SK-N-SH treated with all-trans-retinoic acid at 6 μM for 48 hours (cell line): ENCODE measurements around the gene ARHGAP12.

Experiments used
- ATAC-seq: fragments of 200-7000 bp; cut with Tn5 transposase; 3 replicates; pipeline ENCODE4 v1.9.1; 2020; ENCODE audit warnings: mild to moderate bottlenecking, moderate library complexity
- BACH2 ChIP-seq: fragments of 250-450 bp; sonication (Bioruptor Pico); IDR thresholded peaks from 2 replicates; pipeline ENCODE4 v1.9.0; 2021; ENCODE audit warnings: mild to moderate bottlenecking, borderline replicate concordance
- CREB5 ChIP-seq: fragments of 250-450 bp; sonication (Bioruptor Pico); IDR thresholded peaks from 2 replicates; pipeline ENCODE4 v1.5.1; 2020; ENCODE audit warnings: low read depth, mild to moderate bottlenecking, moderate library complexity
- CSDC2 ChIP-seq: fragments of 250-450 bp; sonication (Bioruptor Pico); IDR thresholded peaks from 2 replicates; pipeline ENCODE4 v1.5.0; 2020; ENCODE audit warnings: mild to moderate bottlenecking, moderate library complexity
- ESRRG ChIP-seq: fragments of 250-450 bp; sonication (Bioruptor Pico); IDR thresholded peaks from 2 replicates; pipeline ENCODE4 v1.6.1; 2021; ENCODE audit warnings: mild to moderate bottlenecking
- GLIS3 ChIP-seq: fragments of 250-450 bp; sonication (Bioruptor Pico); IDR thresholded peaks from 2 replicates; pipeline ENCODE4 v1.5.0; 2020; ENCODE audit warnings: mild to moderate bottlenecking, moderate library complexity
- ISL1 ChIP-seq: fragments of 250-450 bp; sonication (Bioruptor Pico); IDR thresholded peaks from 2 replicates; pipeline ENCODE4 v2.1.2; 2022; ENCODE audit warnings: mild to moderate bottlenecking, moderate library complexity
- OSR1 ChIP-seq: fragments of 250-450 bp; sonication (Bioruptor Pico); IDR thresholded peaks from 2 replicates; pipeline ENCODE4 v1.8.0; 2022; ENCODE audit warnings: moderate library complexity, mild to moderate bottlenecking, inconsistent platforms
- PATZ1 ChIP-seq: fragments of 250-450 bp; sonication (Bioruptor Pico); IDR thresholded peaks from 2 replicates; pipeline ENCODE4 v1.8.0; 2020; ENCODE audit warnings: mild to moderate bottlenecking, moderate library complexity, borderline replicate concordance
- PPARA ChIP-seq: fragments of 250-450 bp; sonication (Bioruptor Pico); IDR thresholded peaks from 2 replicates; pipeline ENCODE4 v1.5.0; 2020; ENCODE audit warnings: mild to moderate bottlenecking, borderline replicate concordance
- RARB ChIP-seq: fragments of 250-450 bp; sonication (Bioruptor Pico); IDR thresholded peaks from 2 replicates; pipeline ENCODE4 v1.8.0; 2021; ENCODE audit warnings: mild to moderate bottlenecking, moderate library complexity
- SNAI2 ChIP-seq: fragments of 250-450 bp; sonication (Bioruptor Pico); IDR thresholded peaks from 2 replicates; pipeline ENCODE4 v1.5.0; 2020; ENCODE audit warnings: mild to moderate bottlenecking, moderate library complexity
- TCF4 ChIP-seq: fragments of 250-450 bp; sonication (Bioruptor Pico); IDR thresholded peaks from 2 replicates; pipeline ENCODE4 v1.8.0; 2021; ENCODE audit warnings: mild to moderate bottlenecking, moderate library complexity, borderline replicate concordance
- TOX ChIP-seq: fragments of 250-450 bp; sonication (Bioruptor Pico); IDR thresholded peaks from 2 replicates; pipeline ENCODE4 v1.8.0; 2021; ENCODE audit warnings: mild to moderate bottlenecking, moderate library complexity, borderline replicate concordance
- TSHZ2 ChIP-seq: fragments of 250-450 bp; sonication (Bioruptor Pico); IDR thresholded peaks from 2 replicates; pipeline ENCODE4 v1.5.0; 2020; ENCODE audit warnings: mild to moderate bottlenecking, moderate library complexity
- ZC3H10 ChIP-seq: fragments of 250-450 bp; sonication (Bioruptor Pico); IDR thresholded peaks from 2 replicates; pipeline ENCODE4 v1.5.1; 2021; ENCODE audit warnings: mild to moderate bottlenecking, moderate library complexity
- ZFP3 ChIP-seq: fragments of 250-450 bp; sonication (Bioruptor Pico); IDR thresholded peaks from 2 replicates; pipeline ENCODE4 v1.5.0; 2020; ENCODE audit warnings: mild to moderate bottlenecking, moderate library complexity
- ZFP30 ChIP-seq: fragments of 450-650 bp; formaldehyde crosslinking; IDR thresholded peaks from 2 replicates; pipeline ENCODE4 v1.5.0; 2022; ENCODE audit warnings: mild to moderate bottlenecking, moderate library complexity
- ZNF565 ChIP-seq: fragments of 450-650 bp; formaldehyde crosslinking; conservative IDR thresholded peaks from 2 replicates; pipeline ENCODE4 v1.5.0; 2020; ENCODE audit warnings: low read depth, mild to moderate bottlenecking, moderate library complexity
- ZNF70 ChIP-seq: fragments of 450-650 bp; formaldehyde crosslinking; IDR thresholded peaks from 2 replicates; pipeline ENCODE4 v1.5.0; 2020; ENCODE audit warnings: mild to moderate bottlenecking, moderate library complexity
- ZNF8 ChIP-seq: fragments of 450-650 bp; formaldehyde crosslinking; IDR thresholded peaks from 2 replicates; pipeline ENCODE4 v1.5.0; 2020; ENCODE audit warnings: mild to moderate bottlenecking, moderate library complexity
- TF ChIP-seq, protein P1 (sequence below): fragments of 250-450 bp; sonication (Bioruptor Pico); IDR thresholded peaks from 2 replicates; pipeline ENCODE4 v1.8.0; 2021; ENCODE audit warnings: low read depth, mild to moderate bottlenecking, moderate library complexity, borderline replicate concordance
- TF ChIP-seq, protein P2 (sequence below): fragments of 250-450 bp; sonication (Bioruptor Pico); IDR thresholded peaks from 2 replicates; pipeline ENCODE4 v1.5.1; 2021; ENCODE audit warnings: mild to moderate bottlenecking, moderate library complexity

ARHGAP12 gene

GRCh38 chr10:31799181-31799580 is 129.4 kb downstream of the ARHGAP12 start:
- ATAC-seq = no peak
- no peak for TF ChIP-seq OSR1 (CRISPR knock-in tag)
- no peak for TF ChIP-seq SNAI2 (CRISPR knock-in tag)
- no peak for TF ChIP-seq TCF4 (CRISPR knock-in tag)

DNA sequence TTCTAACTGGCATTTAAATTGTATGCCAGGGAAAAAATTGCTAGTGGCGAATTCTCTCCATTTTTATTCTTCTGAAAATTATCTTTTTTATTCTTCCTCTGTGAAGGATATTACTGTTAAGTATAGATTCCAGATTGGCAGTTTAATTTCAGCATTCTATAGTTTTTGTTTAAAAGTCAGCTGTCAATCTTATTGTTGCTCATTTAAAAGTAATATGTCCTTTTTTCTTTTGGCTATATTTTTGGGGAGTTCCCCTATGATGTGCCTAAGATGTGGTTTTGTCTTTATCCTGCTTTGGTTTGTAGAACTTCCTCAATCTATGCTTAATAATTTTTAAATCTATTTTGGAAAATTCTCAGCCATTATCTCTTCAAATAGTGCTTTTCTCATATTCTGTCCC is 135.9 kb downstream of the ARHGAP12 start:
- no peak for ATAC-seq
- TF ChIP-seq CSDC2 (CRISPR knock-in tag) = no peak
- TF ChIP-seq ZFP3 (CRISPR knock-in tag) = no peak
- no peak for TF ChIP-seq PATZ1 (CRISPR knock-in tag)
- TF ChIP-seq PPARA = no peak
- no peak for TF ChIP-seq ESRRG (CRISPR knock-in tag)
- TF ChIP-seq, protein P1, sequence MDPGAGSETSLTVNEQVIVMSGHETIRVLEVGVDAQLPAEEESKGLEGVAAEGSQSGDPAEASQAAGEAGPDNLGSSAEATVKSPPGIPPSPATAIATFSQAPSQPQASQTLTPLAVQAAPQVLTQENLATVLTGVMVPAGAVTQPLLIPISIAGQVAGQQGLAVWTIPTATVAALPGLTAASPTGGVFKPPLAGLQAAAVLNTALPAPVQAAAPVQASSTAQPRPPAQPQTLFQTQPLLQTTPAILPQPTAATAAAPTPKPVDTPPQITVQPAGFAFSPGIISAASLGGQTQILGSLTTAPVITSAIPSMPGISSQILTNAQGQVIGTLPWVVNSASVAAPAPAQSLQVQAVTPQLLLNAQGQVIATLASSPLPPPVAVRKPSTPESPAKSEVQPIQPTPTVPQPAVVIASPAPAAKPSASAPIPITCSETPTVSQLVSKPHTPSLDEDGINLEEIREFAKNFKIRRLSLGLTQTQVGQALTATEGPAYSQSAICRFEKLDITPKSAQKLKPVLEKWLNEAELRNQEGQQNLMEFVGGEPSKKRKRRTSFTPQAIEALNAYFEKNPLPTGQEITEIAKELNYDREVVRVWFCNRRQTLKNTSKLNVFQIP (CRISPR knock-in tag) = no peak
- no peak for TF ChIP-seq ZNF8 (CRISPR knock-in tag)
- no peak for TF ChIP-seq ZNF565 (CRISPR knock-in tag)
- no peak for TF ChIP-seq TSHZ2 (CRISPR knock-in tag)
- no peak for TF ChIP-seq RARB (CRISPR knock-in tag)
- TF ChIP-seq BACH2 (CRISPR knock-in tag) = no peak
- no peak for TF ChIP-seq ZFP30 (CRISPR knock-in tag)
- no peak for TF ChIP-seq GLIS3
- no peak for TF ChIP-seq OSR1 (CRISPR knock-in tag)
- TF ChIP-seq ISL1 (CRISPR knock-in tag) = no peak
- no peak for TF ChIP-seq TOX
- no peak for TF ChIP-seq ZC3H10 (CRISPR knock-in tag)

- TF ChIP-seq PATZ1 (CRISPR knock-in tag) = no peak
- no peak for ATAC-seq
These were observed 139.1 kb downstream of the ARHGAP12 start for GRCh38 chr10:31789555-31789954.

DNA sequence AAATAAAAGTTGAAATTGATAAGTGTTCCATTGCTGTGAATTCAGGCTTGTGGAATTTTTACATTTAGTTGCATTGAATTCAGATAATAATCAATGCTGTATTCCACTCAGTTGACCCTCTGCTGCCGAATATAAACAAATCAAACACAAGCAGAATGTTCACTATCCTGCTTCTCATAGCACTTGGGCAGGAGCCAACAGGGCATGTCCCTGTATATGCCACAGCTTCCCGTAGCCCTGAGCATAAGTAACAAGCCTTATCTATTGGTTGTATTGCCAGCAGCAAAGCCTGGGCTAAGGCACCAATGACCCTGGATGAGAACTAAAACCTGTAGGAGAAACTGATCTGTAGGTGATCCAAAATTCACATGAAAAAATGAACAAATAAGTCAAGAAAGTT is 145.9 kb downstream of the ARHGAP12 start:
- no peak for ATAC-seq
- TF ChIP-seq ZFP3 (CRISPR knock-in tag) = no peak
- no peak for TF ChIP-seq ZNF70 (CRISPR knock-in tag)
- no peak for TF ChIP-seq PATZ1 (CRISPR knock-in tag)
- TF ChIP-seq RARB (CRISPR knock-in tag) = no peak
- no peak for TF ChIP-seq CREB5
- TF ChIP-seq SNAI2 (CRISPR knock-in tag) = no peak
- no peak for TF ChIP-seq ESRRG (CRISPR knock-in tag)
- TF ChIP-seq TOX = no peak
- no peak for TF ChIP-seq CSDC2 (CRISPR knock-in tag)
- TF ChIP-seq ZC3H10 (CRISPR knock-in tag) = no peak
- TF ChIP-seq, protein P2, sequence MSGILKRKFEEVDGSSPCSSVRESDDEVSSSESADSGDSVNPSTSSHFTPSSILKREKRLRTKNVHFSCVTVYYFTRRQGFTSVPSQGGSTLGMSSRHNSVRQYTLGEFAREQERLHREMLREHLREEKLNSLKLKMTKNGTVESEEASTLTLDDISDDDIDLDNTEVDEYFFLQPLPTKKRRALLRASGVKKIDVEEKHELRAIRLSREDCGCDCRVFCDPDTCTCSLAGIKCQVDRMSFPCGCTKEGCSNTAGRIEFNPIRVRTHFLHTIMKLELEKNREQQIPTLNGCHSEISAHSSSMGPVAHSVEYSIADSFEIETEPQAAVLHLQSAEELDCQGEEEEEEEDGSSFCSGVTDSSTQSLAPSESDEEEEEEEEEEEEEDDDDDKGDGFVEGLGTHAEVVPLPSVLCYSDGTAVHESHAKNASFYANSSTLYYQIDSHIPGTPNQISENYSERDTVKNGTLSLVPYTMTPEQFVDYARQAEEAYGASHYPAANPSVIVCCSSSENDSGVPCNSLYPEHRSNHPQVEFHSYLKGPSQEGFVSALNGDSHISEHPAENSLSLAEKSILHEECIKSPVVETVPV (CRISPR knock-in tag) = no peak
